ENCODE results near the gene GLIS1. TPM values are rescaled to one million over a fixed set of nuclear protein-coding genes. Genes with fewer than 3 reads are reported as not detected.

The GLIS1 gene
- polyA plus RNA-seq, 1 donor from 2014 or later = not detected

DNA sequence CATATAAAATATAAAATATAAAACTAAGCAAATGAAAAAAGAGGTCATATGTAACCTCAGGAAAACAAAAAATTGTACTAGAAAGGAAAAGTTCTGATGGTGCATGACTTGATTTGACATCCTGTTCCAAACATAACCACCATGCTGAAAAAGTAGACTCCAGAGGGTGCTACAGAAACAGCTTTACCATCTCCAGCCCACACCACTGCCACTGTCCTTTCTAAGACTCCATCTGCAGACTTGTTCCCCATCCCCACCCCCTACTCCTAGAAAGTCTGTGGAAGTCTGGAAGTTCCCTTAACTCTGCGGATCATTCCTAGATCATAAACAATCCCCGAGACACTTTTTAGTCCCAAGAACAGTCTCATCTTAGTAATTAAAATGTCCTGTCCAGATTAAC, 20.5 kb downstream of the GLIS1 start:
- no peak overlapping the region for H3K9ac ChIP-seq (ENCODE audit: low read length)
- H3K4me2 ChIP-seq (ENCODE audit: low read length) = no peak overlapping the region
- H3K27me3 ChIP-seq (ENCODE audit: insufficient read depth, low read depth, low read length) = no peaks in the 10 kb centered on the region
- H3F3A ChIP-seq (ENCODE audit: insufficient read depth, low read length, poor library complexity, severe bottlenecking) = no peaks in the 10 kb centered on the region
- H3K9me2 ChIP-seq (ENCODE audit: insufficient read depth, low read length) = no peaks in the 10 kb centered on the region
- no peak overlapping the region for H2AFZ ChIP-seq (ENCODE audit: low read depth, low read length)
- H3K27ac ChIP-seq (ENCODE audit: low read length) = no peak overlapping the region
- no peaks in the 10 kb centered on the region for H3K36me3 ChIP-seq (ENCODE audit: insufficient read depth, low read length)
- H3K79me2 ChIP-seq (replicated peaks; ENCODE audit: insufficient read depth, low read length) = no peaks in the 10 kb centered on the region
- no peak for TF ChIP-seq SMC3 (conservative IDR thresholded peaks at IDR 0.05; ENCODE audit: poor library complexity)
- TF ChIP-seq EZH2 (IDR thresholded peaks at IDR 0.05; ENCODE audit: borderline replicate concordance, insufficient read depth, low read length, poor library complexity, severe bottlenecking) = no peak
- TF ChIP-seq TAF1 (IDR thresholded peaks at IDR 0.05; ENCODE audit: low read depth) = no peak
- TF ChIP-seq CTCF (IDR thresholded peaks at IDR 0.05; ENCODE audit: poor library complexity, severe bottlenecking) = no peak
- no peaks in the 10 kb centered on the region for H4K20me1 ChIP-seq (ENCODE audit: insufficient read depth)
- no peak overlapping the region for H3K4me3 ChIP-seq (ENCODE audit: low read length)
- no peaks in the 10 kb centered on the region for H3K9me3 ChIP-seq (ENCODE audit: low read length)

DNA sequence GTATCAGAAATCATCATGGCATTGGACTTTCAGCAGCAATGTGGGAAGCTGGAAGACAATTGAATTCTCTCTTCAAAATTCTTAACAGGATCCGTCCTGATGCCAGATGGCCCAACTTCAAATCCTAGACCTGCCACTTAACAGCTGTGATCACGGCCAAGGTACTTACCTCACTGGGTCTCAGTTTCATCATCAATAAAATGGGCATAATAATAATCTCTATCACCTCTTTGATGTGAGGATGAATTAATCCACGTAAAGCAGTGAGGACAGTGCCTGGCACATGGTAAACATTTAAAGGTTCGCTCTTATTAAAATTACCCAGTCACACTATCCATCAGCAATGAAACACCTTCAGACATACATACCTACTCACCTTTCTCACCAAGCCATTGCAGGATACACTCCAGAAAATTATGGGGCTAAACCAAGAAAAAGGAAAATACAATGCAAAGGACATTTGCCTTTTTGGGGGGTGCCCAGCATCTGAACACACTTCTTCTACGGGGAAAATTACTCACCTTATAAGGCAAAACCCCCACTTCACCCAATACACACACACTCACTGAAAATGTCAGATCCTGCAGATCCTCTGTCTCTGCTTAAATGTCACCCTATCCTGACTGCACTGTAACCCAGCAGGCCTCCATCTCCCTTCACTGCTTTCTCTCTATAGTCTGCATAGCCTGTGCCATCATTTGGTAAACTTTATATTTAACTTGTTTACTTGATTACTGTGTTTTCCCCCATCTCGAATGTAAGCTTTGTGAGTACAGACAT, 21.7 kb downstream of the GLIS1 start:
- Histone ChIP-seq H3K9me3 (ENCODE audit: low read length) (no peaks in the 10 kb centered on the region), H3K27ac (ENCODE audit: low read length) (no peak overlapping the region), H3K4me3 (ENCODE audit: low read length) (no peak overlapping the region), H3K27me3 (ENCODE audit: insufficient read depth, low read depth, low read length) (no peaks in the 10 kb centered on the region), H3K79me2 (replicated peaks; ENCODE audit: insufficient read depth, low read length) (no peaks in the 10 kb centered on the region), H3K9me2 (ENCODE audit: insufficient read depth, low read length) (no peaks in the 10 kb centered on the region), H4K20me1 (ENCODE audit: insufficient read depth) (no peaks in the 10 kb centered on the region), H3K36me3 (ENCODE audit: insufficient read depth, low read length) (no peaks in the 10 kb centered on the region), H3K4me2 (ENCODE audit: low read length) (no peak overlapping the region), H3K9ac (ENCODE audit: low read length) (no peak overlapping the region), H3F3A (ENCODE audit: insufficient read depth, low read length, poor library complexity, severe bottlenecking) (no peaks in the 10 kb centered on the region), H2AFZ (ENCODE audit: low read depth, low read length) (no peak overlapping the region)
- TF ChIP-seq EZH2 (IDR thresholded peaks at IDR 0.05; ENCODE audit: borderline replicate concordance, insufficient read depth, low read length, poor library complexity, severe bottlenecking) (no peak), POLR2AphosphoS5 (IDR thresholded peaks at IDR 0.05) (no peak), CTCF (IDR thresholded peaks at IDR 0.05; ENCODE audit: poor library complexity, severe bottlenecking) (no peak), TAF1 (IDR thresholded peaks at IDR 0.05; ENCODE audit: low read depth) (no peak)

GRCh38 chr1:53716150-53716549, 22.8 kb downstream of the GLIS1 start:
- H3K36me3 ChIP-seq (ENCODE audit: insufficient read depth, low read length) = no peaks in the 10 kb centered on the region

More at GRCh38 chr1:53716150-53716549, 22.8 kb downstream of the GLIS1 start:
- TF ChIP-seq, protein P1, sequence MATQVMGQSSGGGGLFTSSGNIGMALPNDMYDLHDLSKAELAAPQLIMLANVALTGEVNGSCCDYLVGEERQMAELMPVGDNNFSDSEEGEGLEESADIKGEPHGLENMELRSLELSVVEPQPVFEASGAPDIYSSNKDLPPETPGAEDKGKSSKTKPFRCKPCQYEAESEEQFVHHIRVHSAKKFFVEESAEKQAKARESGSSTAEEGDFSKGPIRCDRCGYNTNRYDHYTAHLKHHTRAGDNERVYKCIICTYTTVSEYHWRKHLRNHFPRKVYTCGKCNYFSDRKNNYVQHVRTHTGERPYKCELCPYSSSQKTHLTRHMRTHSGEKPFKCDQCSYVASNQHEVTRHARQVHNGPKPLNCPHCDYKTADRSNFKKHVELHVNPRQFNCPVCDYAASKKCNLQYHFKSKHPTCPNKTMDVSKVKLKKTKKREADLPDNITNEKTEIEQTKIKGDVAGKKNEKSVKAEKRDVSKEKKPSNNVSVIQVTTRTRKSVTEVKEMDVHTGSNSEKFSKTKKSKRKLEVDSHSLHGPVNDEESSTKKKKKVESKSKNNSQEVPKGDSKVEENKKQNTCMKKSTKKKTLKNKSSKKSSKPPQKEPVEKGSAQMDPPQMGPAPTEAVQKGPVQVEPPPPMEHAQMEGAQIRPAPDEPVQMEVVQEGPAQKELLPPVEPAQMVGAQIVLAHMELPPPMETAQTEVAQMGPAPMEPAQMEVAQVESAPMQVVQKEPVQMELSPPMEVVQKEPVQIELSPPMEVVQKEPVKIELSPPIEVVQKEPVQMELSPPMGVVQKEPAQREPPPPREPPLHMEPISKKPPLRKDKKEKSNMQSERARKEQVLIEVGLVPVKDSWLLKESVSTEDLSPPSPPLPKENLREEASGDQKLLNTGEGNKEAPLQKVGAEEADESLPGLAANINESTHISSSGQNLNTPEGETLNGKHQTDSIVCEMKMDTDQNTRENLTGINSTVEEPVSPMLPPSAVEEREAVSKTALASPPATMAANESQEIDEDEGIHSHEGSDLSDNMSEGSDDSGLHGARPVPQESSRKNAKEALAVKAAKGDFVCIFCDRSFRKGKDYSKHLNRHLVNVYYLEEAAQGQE (IDR thresholded peaks at IDR 0.05; ENCODE audit: borderline replicate concordance) = no peak
- TF ChIP-seq TAF1 (IDR thresholded peaks at IDR 0.05; ENCODE audit: low read depth) (no peak), POLR2AphosphoS5 (IDR thresholded peaks at IDR 0.05) (no peak), SMC3 (conservative IDR thresholded peaks at IDR 0.05; ENCODE audit: poor library complexity) (no peak), MXI1 (conservative IDR thresholded peaks at IDR 0.05; ENCODE audit: poor library complexity, severe bottlenecking) (no peak), EP300 (conservative IDR thresholded peaks at IDR 0.05; ENCODE audit: poor library complexity, severe bottlenecking) (no peak), RAD21 (conservative IDR thresholded peaks at IDR 0.05) (no peak), EZH2 (IDR thresholded peaks at IDR 0.05; ENCODE audit: borderline replicate concordance, insufficient read depth, low read length, poor library complexity, severe bottlenecking) (no peak), CTCF (IDR thresholded peaks at IDR 0.05; ENCODE audit: poor library complexity, severe bottlenecking) (no peak)
- H3K9ac ChIP-seq (ENCODE audit: low read length) = no peak overlapping the region
- no peaks in the 10 kb centered on the region for H4K20me1 ChIP-seq (ENCODE audit: insufficient read depth)
- H3K9me3 ChIP-seq (ENCODE audit: low read length) = no peaks in the 10 kb centered on the region
- H2AFZ ChIP-seq (ENCODE audit: low read depth, low read length) = no peak overlapping the region
- H3K27ac ChIP-seq (ENCODE audit: low read length) = no peak overlapping the region
- H3K27me3 ChIP-seq (ENCODE audit: insufficient read depth, low read depth, low read length) = no peaks in the 10 kb centered on the region
- no peak overlapping the region for H3K4me3 ChIP-seq (ENCODE audit: low read length)
- H3K79me2 ChIP-seq (replicated peaks; ENCODE audit: insufficient read depth, low read length) = no peaks in the 10 kb centered on the region
- H3K9me2 ChIP-seq (ENCODE audit: insufficient read depth, low read length) = no peaks in the 10 kb centered on the region
- H3F3A ChIP-seq (ENCODE audit: insufficient read depth, low read length, poor library complexity, severe bottlenecking) = no peaks in the 10 kb centered on the region
- H3K4me2 ChIP-seq (ENCODE audit: low read length) = no peak overlapping the region

All from neural cell (in vitro differentiated cells).